Testis (tissue), 3 donors: ENCODE measurements around the gene SLC22A8. TPM values are rescaled to one million over a fixed set of nuclear protein-coding genes. Genes with fewer than 3 reads are reported as not detected.
A peak's percentile ranks its signal among the peaks of the same experiment; 100 is the strongest.

Experiments used
- DNase-seq: peaks from one replicate; pipeline ENCODE4 v3.0.0-alpha.2; 2019
- H3K27ac ChIP-seq, 2 donors: fragments of 200-600 bp; sonication (generic); one replicate each; pipeline ENCODE4 v1.5.1; 2019
- H3K27me3 ChIP-seq: fragments of 200-600 bp; sonication (generic); one replicate; pipeline ENCODE4 v1.5.1; 2019
- H3K36me3 ChIP-seq: fragments of 200-600 bp; sonication (generic); one replicate; pipeline ENCODE4 v1.5.1; 2017; ENCODE audit warnings: low read depth; ENCODE audit errors: missing control alignments
- H3K4me1 ChIP-seq: fragments of 200-600 bp; sonication (generic); one replicate; pipeline ENCODE4 v1.5.1; 2019
- H3K4me3 ChIP-seq, 2 donors: fragments of 200-600 bp; sonication (generic); one replicate each; pipeline ENCODE4 v1.5.1; 2017 to 2019
- H3K9me3 ChIP-seq: fragments of 200-600 bp; sonication (generic); one replicate; pipeline ENCODE4 v1.5.1; 2017
- POLR2A ChIP-seq: fragments of 450-650 bp; IDR thresholded peaks from one replicate; pipeline ENCODE4 v1.6.1; 2017; ENCODE audit warnings: antibody characterized with exemption, mild to moderate bottlenecking, moderate library complexity
- WGBS, 2 donors: methylation state at CpG; one replicate each; pipeline ENCODE4 v1.1.5; 2018; 5-methylcytosine and 5-hydroxymethylcytosine counted together
- intact Hi-C: fragments of 100-400 bp; cut with DNase I; formaldehyde crosslinking; loops from one replicate; pipeline ENCODE4 v1.15.1; 2023; ENCODE audit warnings: low total_unique reads
- polyA plus RNA-seq: library from polyadenylated mRNA; stranded (reverse); fragments of 350-450 nt; fragmentation: Illumina TruSeq; extraction: RNeasy Lipid Tissue Mini Kit (QIAGEN cat#74804); gene quantifications from one replicate; pipeline ENCODE4 v1.2.3, GENCODE V29; 2014; ENCODE audit warnings: low read depth, low replicate concordance; ENCODE audit not compliant: insufficient read depth
- total RNA-seq, 2 donors: library from RNA; depleted of rRNA; stranded (reverse); fragments of >200 nt; gene quantifications; one replicate each; pipeline ENCODE4 v1.2.3, GENCODE V29; 2016
- TF ChIP-seq, protein P1 (sequence below), 3 experiments: fragments of 450-650 bp in 2 of 3; fragments of 200-600 bp in 1 of 3; sonication (generic) in 1 of 3; IDR thresholded peaks; one replicate each; pipeline ENCODE4 v1.5.1; 2016 to 2019; ENCODE audit warnings: antibody characterized with exemption in 3 of 3, mild to moderate bottlenecking in 2 of 3, moderate library complexity in 1 of 3

SLC22A8 gene
- total and polyA plus RNA-seq, 3 donors from 2014 or later: 0.06 TPM; not detected in 2

DNA sequence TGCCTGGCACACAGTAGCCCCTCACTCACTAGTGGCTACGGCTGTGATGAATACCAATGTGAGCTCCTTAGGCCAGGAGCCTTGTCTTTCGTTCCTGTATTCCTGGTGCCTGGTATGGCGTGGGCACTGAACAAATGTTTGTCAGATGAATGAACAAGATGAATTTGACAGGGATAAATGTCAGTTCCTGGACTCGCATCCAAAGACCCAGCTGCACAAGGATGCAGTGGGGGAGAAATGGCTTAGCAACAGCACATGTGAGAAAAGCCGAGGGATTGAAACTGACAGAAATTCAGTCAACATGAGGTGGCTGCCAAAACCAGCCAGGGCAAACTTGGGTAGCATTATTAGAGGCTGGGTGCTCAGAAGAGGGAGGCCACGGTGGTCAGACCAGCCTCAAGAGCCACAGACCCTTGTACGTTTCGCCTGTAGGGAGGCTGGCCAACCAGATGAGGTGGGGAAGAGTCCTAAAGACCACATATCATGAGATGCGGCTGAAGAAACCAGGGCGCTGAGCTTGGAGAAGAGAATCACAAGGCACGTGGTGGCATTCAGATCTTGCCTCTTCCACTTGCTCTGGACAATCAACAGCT is 7.7 kb upstream of the SLC22A8 start:
- no peaks in the 10 kb centered on the region for H3K9me3 ChIP-seq
- no peaks in the 10 kb centered on the region for H3K27me3 ChIP-seq
- H3K36me3 ChIP-seq: no peaks in the 10 kb centered on the region
- H3K27ac ChIP-seq: no peak overlapping the region
- H3K4me3 ChIP-seq: no peak overlapping the region
- no peak for TF ChIP-seq POLR2A
- TF ChIP-seq, protein P1, sequence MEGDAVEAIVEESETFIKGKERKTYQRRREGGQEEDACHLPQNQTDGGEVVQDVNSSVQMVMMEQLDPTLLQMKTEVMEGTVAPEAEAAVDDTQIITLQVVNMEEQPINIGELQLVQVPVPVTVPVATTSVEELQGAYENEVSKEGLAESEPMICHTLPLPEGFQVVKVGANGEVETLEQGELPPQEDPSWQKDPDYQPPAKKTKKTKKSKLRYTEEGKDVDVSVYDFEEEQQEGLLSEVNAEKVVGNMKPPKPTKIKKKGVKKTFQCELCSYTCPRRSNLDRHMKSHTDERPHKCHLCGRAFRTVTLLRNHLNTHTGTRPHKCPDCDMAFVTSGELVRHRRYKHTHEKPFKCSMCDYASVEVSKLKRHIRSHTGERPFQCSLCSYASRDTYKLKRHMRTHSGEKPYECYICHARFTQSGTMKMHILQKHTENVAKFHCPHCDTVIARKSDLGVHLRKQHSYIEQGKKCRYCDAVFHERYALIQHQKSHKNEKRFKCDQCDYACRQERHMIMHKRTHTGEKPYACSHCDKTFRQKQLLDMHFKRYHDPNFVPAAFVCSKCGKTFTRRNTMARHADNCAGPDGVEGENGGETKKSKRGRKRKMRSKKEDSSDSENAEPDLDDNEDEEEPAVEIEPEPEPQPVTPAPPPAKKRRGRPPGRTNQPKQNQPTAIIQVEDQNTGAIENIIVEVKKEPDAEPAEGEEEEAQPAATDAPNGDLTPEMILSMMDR (IDR thresholded peaks at IDR 0.05): no peak
- 76 to 84% methylated on average over 11 of the region's 11 CpGs for WGBS, 2 donors
- no peak for DNase-seq
- intact Hi-C loops: no loop called here
- H3K4me1 ChIP-seq: peaks cover 4% of the 10 kb centered on the region

DNA sequence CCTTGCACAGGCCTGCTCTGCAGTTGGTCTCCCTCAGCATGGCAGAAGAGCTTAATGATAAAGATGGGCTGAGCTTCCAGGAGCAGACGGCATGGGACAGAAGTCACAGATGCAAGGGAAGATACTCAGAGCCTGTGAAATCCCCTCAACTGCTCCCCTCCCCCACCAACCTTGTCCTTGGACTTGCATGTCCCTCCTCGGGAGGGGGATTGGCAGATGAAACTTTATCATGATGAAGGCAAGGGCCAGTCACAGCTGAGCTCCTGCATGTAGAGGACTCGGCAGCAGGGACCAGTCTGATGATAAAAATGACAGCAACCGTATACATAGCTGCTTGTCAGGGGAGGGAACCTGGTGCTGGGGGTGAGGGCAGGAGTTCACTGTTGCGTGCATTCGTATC is 6.8 kb upstream of the SLC22A8 start:
- WGBS, 2 donors: 70 to 94% methylated on average over 5 to 6 of the region's 6 CpGs

DNA sequence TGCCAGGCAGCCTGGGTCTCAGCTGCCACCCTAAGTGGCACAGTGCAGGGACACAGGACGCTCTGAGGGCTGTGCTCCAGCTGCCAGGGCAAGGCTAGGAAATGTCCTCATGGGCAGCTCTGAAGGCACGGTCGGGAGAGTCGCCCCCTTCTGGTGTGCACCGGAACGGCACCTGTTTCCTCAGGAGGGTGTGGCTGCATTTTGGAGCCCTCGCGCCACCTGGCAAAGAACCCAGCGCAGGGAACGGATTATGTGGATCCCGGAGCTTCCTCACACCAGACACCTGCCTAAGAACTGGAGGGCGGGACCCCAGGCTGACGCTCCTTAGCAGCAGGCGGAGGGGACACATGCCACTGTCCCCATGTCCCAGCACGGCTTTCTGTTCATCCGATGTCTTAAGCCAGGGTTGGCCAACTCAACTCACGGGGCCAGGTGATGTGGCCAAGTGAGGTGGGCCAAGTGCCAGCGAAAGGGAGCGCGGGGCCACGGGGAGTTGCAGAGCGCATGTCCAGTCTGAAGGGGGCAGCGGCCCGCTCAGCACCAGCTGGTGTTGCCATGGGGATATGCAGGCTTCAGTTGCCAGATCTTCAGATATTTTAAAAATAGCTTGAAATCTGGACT is 5.1 kb upstream of the SLC22A8 start:
- H3K36me3 ChIP-seq: no peaks in the 10 kb centered on the region
- H3K27ac ChIP-seq: no peak overlapping the region
- no peak for DNase-seq
- intact Hi-C loops: no loop called here
- TF ChIP-seq POLR2A: no peak
- TF ChIP-seq, protein P1 (IDR thresholded peaks at IDR 0.05): peak in 2 of 3 experiments; percentile 8 to 30
- H3K9me3 ChIP-seq: no peaks in the 10 kb centered on the region
- no peaks in the 10 kb centered on the region for H3K27me3 ChIP-seq
- WGBS, 2 donors: 64 to 75% methylated on average over 16 to 24 of the region's 24 CpGs
- H3K4me3 ChIP-seq: no peak overlapping the region
- peaks cover 6% of the 10 kb centered on the region for H3K4me1 ChIP-seq

More for the DNA sequence above, 6.8 kb upstream of the SLC22A8 start:
- H3K27me3 ChIP-seq: no peaks in the 10 kb centered on the region
- H3K4me3 ChIP-seq: no peak overlapping the region
- DNase-seq: no peak
- no peak for TF ChIP-seq POLR2A
- TF ChIP-seq, protein P1 (IDR thresholded peaks at IDR 0.05): no peak
- no peak overlapping the region for H3K27ac ChIP-seq
- no peaks in the 10 kb centered on the region for H3K9me3 ChIP-seq
- intact Hi-C loops: no loop called here
- H3K4me1 ChIP-seq: peaks cover 4% of the 10 kb centered on the region
- no peaks in the 10 kb centered on the region for H3K36me3 ChIP-seq

DNA sequence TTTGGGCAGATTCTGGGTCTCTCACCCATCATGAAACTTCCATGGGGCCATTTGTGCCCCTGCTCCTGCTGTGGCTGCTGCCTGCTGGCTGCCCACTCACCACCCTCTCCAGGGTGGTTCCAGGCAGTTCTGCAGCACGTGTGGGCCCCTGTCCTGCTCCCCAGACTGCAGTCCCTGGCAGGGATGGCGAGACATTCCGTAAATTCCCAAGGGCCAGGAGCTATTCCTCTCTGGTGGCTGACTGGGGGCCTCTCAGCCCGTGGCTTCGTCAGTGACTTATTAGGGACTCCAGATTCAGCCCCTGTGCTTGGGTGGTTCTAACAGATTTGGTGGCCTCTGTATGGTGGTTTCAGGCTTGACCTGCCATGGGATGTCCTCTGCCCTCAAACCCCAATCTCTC is 3.9 kb upstream of the SLC22A8 start:
- no peaks in the 10 kb centered on the region for H3K36me3 ChIP-seq
- peaks cover 10% of the 10 kb centered on the region for H3K4me1 ChIP-seq
- 89% methylated on average over 5 of the region's 5 CpGs; no CpG with 5 or more reads in 1 of the 2 donors for WGBS, 2 donors
- H3K27me3 ChIP-seq: no peaks in the 10 kb centered on the region
- no peak for TF ChIP-seq POLR2A
- TF ChIP-seq, protein P1 (IDR thresholded peaks at IDR 0.05): no peak
- no peak overlapping the region for H3K27ac ChIP-seq
- intact Hi-C loops: no loop called here
- H3K9me3 ChIP-seq: no peaks in the 10 kb centered on the region
- no peak for DNase-seq
- H3K4me3 ChIP-seq: no peak overlapping the region
